IMR-90 (cell line): Measurements from ENCODE around the gene RFX2.

Experiments used
- CTCF ChIP-seq: conservative IDR thresholded peaks from 2 replicates; pipeline ENCODE4 v1.5.1; 2012; ENCODE audit warnings: mild to moderate bottlenecking, low read depth, low read length, improper control_type of control experiment
- ELK1 ChIP-seq: fragments of 150-350 bp; IDR thresholded peaks from 2 replicates; pipeline ENCODE4 v1.6.1; 2016; ENCODE audit warnings: low read depth, mild to moderate bottlenecking, low read length, moderate library complexity, borderline replicate concordance
- POLR2A ChIP-seq: IDR thresholded peaks from 2 replicates; pipeline ENCODE4 v1.6.1; 2012; ENCODE audit warnings: mild to moderate bottlenecking, low read depth, low read length

GRCh38 chr19:5956323-5956722 lies 154.0 kb downstream of the RFX2 start:
- TF ChIP-seq CTCF (no peak), ELK1 (no peak), POLR2A (no peak)
